ENCODE data around the gene GLI1. TPM values are rescaled to one million over a fixed set of nuclear protein-coding genes. Genes with fewer than 3 reads are reported as not detected.

GLI1 gene
- total and polyA plus RNA-seq, 2 of the 13 experiments (the other 11 are each of a cell fraction or from before 2014, with no cell fraction given) = 0.09 to 0.20 TPM

DNA sequence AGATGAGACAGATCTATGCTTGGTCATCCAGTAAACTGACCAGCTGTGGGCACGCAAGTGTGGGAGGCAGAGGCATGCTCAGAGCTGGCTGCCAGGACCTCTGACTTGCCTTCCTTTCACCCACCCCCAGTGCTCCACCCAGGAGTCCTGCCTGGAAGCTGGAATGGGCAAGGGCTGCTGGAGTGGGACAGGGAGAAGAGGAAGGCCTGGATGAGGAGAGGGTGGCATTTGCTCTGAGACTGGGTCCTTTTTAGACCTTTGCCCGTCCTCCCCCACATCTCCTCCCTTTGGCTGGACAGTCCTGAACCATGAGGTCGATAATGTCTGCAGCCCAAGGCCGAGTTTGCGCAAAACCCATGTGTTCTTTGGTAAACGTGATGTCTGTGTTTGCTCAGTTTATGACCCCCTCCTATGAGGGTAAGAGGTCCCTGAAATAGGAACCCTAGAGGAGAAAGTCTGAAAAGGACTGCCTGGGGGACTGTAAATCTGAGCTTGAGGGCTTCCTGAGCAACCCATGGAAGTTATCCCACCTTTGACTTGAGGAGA, 8.3 kb upstream of the GLI1 start (continued):
- TF ChIP-seq GTF3A (CRISPR knock-in tag; conservative IDR thresholded peaks at IDR 0.05) = peak; percentile 94
- peak; percentile 94 for TF ChIP-seq HOXA3 (CRISPR knock-in tag; IDR thresholded peaks at IDR 0.05)
- TF ChIP-seq, protein P1, sequence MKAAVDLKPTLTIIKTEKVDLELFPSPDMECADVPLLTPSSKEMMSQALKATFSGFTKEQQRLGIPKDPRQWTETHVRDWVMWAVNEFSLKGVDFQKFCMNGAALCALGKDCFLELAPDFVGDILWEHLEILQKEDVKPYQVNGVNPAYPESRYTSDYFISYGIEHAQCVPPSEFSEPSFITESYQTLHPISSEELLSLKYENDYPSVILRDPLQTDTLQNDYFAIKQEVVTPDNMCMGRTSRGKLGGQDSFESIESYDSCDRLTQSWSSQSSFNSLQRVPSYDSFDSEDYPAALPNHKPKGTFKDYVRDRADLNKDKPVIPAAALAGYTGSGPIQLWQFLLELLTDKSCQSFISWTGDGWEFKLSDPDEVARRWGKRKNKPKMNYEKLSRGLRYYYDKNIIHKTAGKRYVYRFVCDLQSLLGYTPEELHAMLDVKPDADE (CRISPR knock-in tag; IDR thresholded peaks at IDR 0.05) = no peak
- TF ChIP-seq SSRP1 (CRISPR knock-in tag; IDR thresholded peaks at IDR 0.05) = 0 out of 2 replicates have a peak, but pooled peaks have one; percentile 83
- no peak for TF ChIP-seq ATAD3A (CRISPR knock-in tag; IDR thresholded peaks at IDR 0.05)
- peak; percentile 90 for TF ChIP-seq ZNF703 (CRISPR knock-in tag; IDR thresholded peaks at IDR 0.05; ENCODE audit: borderline replicate concordance)
- no peak for TF ChIP-seq CEBPZ (IDR thresholded peaks at IDR 0.05; ENCODE audit: low read length)
- no peak for TF ChIP-seq RBM39 (IDR thresholded peaks at IDR 0.05; ENCODE audit: low read depth, low read length, poor library complexity, severe bottlenecking)
- TF ChIP-seq TMF1 (CRISPR knock-in tag; IDR thresholded peaks at IDR 0.05; ENCODE audit: low read depth) = no peak
- TF ChIP-seq MIXL1 (CRISPR knock-in tag; IDR thresholded peaks at IDR 0.05) = peak; percentile 95
- no peak for TF ChIP-seq ATRX (CRISPR knock-in tag; IDR thresholded peaks at IDR 0.05; ENCODE audit: borderline replicate concordance)
- TF ChIP-seq, protein P2, sequence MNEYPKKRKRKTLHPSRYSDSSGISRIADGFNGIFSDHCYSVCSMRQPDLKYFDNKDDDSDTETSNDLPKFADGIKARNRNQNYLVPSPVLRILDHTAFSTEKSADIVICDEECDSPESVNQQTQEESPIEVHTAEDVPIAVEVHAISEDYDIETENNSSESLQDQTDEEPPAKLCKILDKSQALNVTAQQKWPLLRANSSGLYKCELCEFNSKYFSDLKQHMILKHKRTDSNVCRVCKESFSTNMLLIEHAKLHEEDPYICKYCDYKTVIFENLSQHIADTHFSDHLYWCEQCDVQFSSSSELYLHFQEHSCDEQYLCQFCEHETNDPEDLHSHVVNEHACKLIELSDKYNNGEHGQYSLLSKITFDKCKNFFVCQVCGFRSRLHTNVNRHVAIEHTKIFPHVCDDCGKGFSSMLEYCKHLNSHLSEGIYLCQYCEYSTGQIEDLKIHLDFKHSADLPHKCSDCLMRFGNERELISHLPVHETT (CRISPR knock-in tag; conservative IDR thresholded peaks at IDR 0.05) = peak; percentile 71; the same call in 1 of the 2 replicates
- no peak for TF ChIP-seq CHD2 (IDR thresholded peaks at IDR 0.05; ENCODE audit: low read depth, low read length)
- TF ChIP-seq SP2 (CRISPR knock-in tag; IDR thresholded peaks at IDR 0.05) = peak; percentile 34; the same call in 1 of the 2 replicates
- peak; percentile 86 for TF ChIP-seq RCOR2 (CRISPR knock-in tag; IDR thresholded peaks at IDR 0.05)
- TF ChIP-seq ZSCAN21 (CRISPR knock-in tag; IDR thresholded peaks at IDR 0.05; ENCODE audit: borderline replicate concordance) = peak; percentile 90
- TF ChIP-seq ATF1 (CRISPR knock-in tag; IDR thresholded peaks at IDR 0.05) = peak; percentile 74
- TF ChIP-seq, protein P3, sequence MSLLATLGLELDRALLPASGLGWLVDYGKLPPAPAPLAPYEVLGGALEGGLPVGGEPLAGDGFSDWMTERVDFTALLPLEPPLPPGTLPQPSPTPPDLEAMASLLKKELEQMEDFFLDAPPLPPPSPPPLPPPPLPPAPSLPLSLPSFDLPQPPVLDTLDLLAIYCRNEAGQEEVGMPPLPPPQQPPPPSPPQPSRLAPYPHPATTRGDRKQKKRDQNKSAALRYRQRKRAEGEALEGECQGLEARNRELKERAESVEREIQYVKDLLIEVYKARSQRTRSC (CRISPR knock-in tag; IDR thresholded peaks at IDR 0.05; ENCODE audit: low read depth) = 0 out of 2 replicates have a peak, but pooled peaks have one; percentile 40
- TF ChIP-seq ZFY (CRISPR knock-in tag; IDR thresholded peaks at IDR 0.05) = peak; percentile 63; the same call in 1 of the 2 replicates
- TF ChIP-seq ZNF746 (CRISPR knock-in tag; IDR thresholded peaks at IDR 0.05) = peak; percentile 100
- TF ChIP-seq ZNF264 (CRISPR knock-in tag; IDR thresholded peaks at IDR 0.05) = no peak; the same call in 1 of the 2 replicates
- TF ChIP-seq NFIC (IDR thresholded peaks at IDR 0.05; ENCODE audit: low read length) = no peak
- no peak for TF ChIP-seq ZNF282 (IDR thresholded peaks at IDR 0.05; ENCODE audit: partially characterized antibody)
- TF ChIP-seq THYN1 (CRISPR knock-in tag; IDR thresholded peaks at IDR 0.05; ENCODE audit: borderline replicate concordance, low read depth) = no peak
- TF ChIP-seq, protein P4, sequence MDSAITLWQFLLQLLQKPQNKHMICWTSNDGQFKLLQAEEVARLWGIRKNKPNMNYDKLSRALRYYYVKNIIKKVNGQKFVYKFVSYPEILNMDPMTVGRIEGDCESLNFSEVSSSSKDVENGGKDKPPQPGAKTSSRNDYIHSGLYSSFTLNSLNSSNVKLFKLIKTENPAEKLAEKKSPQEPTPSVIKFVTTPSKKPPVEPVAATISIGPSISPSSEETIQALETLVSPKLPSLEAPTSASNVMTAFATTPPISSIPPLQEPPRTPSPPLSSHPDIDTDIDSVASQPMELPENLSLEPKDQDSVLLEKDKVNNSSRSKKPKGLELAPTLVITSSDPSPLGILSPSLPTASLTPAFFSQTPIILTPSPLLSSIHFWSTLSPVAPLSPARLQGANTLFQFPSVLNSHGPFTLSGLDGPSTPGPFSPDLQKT (CRISPR knock-in tag; IDR thresholded peaks at IDR 0.05; ENCODE audit: borderline replicate concordance) = no peak

All from HepG2 (cell line).